WTC11 (cell line): ENCODE measurements around the gene PAQR4. TPM values are rescaled to one million over a fixed set of nuclear protein-coding genes. Genes with fewer than 3 reads are reported as not detected.

ENCODE experiments used
- GRHL2 ChIP-seq: fragments of 250-450 bp; sonication (Bioruptor Pico); IDR thresholded peaks from 2 replicates; pipeline ENCODE4 v1.8.0; 2022; ENCODE audit warnings: mild to moderate bottlenecking, moderate library complexity; ENCODE audit not compliant: insufficient replicate concordance, severe bottlenecking
- NFATC4 ChIP-seq: fragments of 250-450 bp; sonication (Bioruptor Pico); IDR thresholded peaks from 2 replicates; pipeline ENCODE4 v1.9.0; 2021; ENCODE audit warnings: mild to moderate bottlenecking
- NFYB ChIP-seq: sonication (generic); formaldehyde crosslinking; conservative IDR thresholded peaks from 2 replicates; pipeline ENCODE4 v1.8.0; 2022; ENCODE audit warnings: low read depth, missing genetic modification reagents
- NR3C1 ChIP-seq: sonication (generic); formaldehyde crosslinking; conservative IDR thresholded peaks from 2 replicates; pipeline ENCODE4 v1.8.1; 2023; ENCODE audit warnings: low read depth, mild to moderate bottlenecking, missing genetic modification reagents
- OVOL2 ChIP-seq: fragments of 250-450 bp; sonication (Bioruptor Pico); IDR thresholded peaks from 2 replicates; pipeline ENCODE4 v1.9.0; 2021; ENCODE audit warnings: mild to moderate bottlenecking, borderline replicate concordance
- RELA ChIP-seq: sonication (generic); formaldehyde crosslinking; IDR thresholded peaks from 2 replicates; pipeline ENCODE4 v1.8.1; 2022; ENCODE audit warnings: missing genetic modification reagents, mild to moderate bottlenecking, borderline replicate concordance
- ZNF138 ChIP-seq: sonication (generic); formaldehyde crosslinking; conservative IDR thresholded peaks from 2 replicates; pipeline ENCODE4 v1.8.1; 2022; ENCODE audit warnings: mild to moderate bottlenecking, moderate library complexity, missing genetic modification reagents
- total RNA-seq: library from RNA; stranded (reverse); gene quantifications from 3 replicates; pipeline ENCODE4 v1.2.3, GENCODE V29; 2021
- TF ChIP-seq, protein P1 (sequence below): sonication (generic); formaldehyde crosslinking; IDR thresholded peaks from 2 replicates; pipeline ENCODE4 v1.8.0; 2022; ENCODE audit warnings: missing genetic modification reagents
- TF ChIP-seq, protein P2 (sequence below): sonication (generic); formaldehyde crosslinking; IDR thresholded peaks from 2 replicates; pipeline ENCODE4 v1.8.1; 2022; ENCODE audit warnings: low read depth, mild to moderate bottlenecking, moderate library complexity, missing genetic modification reagents, borderline replicate concordance
- TF ChIP-seq, protein P3 (sequence below): sonication (generic); formaldehyde crosslinking; IDR thresholded peaks from 2 replicates; pipeline ENCODE4 v1.8.0; 2023; ENCODE audit warnings: missing genetic modification reagents, mild to moderate bottlenecking, borderline replicate concordance
- TF ChIP-seq, protein P4 (sequence below): sonication (generic); formaldehyde crosslinking; IDR thresholded peaks from 2 replicates; pipeline ENCODE4 v1.8.0; 2022; ENCODE audit warnings: mild to moderate bottlenecking, missing genetic modification reagents
- TF ChIP-seq, protein P5 (sequence below): sonication (generic); formaldehyde crosslinking; IDR thresholded peaks from 2 replicates; pipeline ENCODE4 v1.8.1; 2023; ENCODE audit warnings: mild to moderate bottlenecking, missing genetic modification reagents, moderate library complexity
- TF ChIP-seq, protein P6 (sequence below): fragments of 250-450 bp; sonication (Bioruptor Pico); IDR thresholded peaks from 2 replicates; pipeline ENCODE4 v1.9.0; 2021; ENCODE audit warnings: moderate library complexity, mild to moderate bottlenecking, inconsistent platforms, borderline replicate concordance
- TF ChIP-seq, protein P7 (sequence below): sonication (generic); formaldehyde crosslinking; IDR thresholded peaks from 2 replicates; pipeline ENCODE4 v1.8.1; 2022; ENCODE audit warnings: mild to moderate bottlenecking, moderate library complexity, missing genetic modification reagents

PAQR4 gene
- total RNA-seq, 1 experiment from 2014 or later: 32.4 TPM

DNA sequence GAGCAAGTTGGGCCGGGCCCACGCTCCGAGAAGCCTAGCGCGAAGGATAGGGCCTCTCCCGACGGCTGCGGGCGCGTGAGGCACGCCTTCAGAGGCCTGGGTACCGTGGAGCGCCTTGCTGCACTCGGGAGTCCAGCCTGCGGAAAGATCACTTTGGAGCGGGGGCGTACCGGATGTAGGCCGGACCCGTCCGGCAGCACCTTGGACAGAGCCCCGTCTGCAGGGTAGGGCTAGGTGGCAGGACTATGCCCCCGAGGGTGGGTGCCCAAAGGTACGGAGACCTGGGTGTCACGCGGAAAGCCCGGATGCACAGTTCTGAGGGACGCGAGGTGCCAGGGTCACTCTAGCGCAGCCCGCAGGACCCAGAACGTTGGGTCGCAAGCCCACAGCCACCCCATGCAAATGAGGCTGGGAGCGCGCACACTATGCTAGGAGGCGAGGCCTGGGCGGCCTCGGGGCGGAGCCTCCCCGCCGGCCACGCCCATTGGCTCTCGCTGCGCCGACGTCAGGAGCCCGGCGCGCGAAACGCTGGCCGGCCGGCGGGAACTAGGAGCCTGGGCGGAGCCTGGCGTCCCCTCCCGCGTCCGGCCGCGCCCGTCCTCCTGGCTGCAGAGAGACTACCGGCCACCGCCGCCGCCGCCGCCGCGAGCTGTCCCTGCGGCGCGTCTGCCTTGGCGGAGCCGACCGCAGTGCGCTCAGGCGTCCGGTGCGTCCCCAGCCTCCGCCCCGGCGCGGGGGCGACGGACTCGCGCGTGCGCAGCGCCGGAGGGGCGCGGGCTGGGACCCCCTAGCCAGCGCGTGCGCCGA, at the start of gene PAQR4 (continued):
- TF ChIP-seq, protein P1, sequence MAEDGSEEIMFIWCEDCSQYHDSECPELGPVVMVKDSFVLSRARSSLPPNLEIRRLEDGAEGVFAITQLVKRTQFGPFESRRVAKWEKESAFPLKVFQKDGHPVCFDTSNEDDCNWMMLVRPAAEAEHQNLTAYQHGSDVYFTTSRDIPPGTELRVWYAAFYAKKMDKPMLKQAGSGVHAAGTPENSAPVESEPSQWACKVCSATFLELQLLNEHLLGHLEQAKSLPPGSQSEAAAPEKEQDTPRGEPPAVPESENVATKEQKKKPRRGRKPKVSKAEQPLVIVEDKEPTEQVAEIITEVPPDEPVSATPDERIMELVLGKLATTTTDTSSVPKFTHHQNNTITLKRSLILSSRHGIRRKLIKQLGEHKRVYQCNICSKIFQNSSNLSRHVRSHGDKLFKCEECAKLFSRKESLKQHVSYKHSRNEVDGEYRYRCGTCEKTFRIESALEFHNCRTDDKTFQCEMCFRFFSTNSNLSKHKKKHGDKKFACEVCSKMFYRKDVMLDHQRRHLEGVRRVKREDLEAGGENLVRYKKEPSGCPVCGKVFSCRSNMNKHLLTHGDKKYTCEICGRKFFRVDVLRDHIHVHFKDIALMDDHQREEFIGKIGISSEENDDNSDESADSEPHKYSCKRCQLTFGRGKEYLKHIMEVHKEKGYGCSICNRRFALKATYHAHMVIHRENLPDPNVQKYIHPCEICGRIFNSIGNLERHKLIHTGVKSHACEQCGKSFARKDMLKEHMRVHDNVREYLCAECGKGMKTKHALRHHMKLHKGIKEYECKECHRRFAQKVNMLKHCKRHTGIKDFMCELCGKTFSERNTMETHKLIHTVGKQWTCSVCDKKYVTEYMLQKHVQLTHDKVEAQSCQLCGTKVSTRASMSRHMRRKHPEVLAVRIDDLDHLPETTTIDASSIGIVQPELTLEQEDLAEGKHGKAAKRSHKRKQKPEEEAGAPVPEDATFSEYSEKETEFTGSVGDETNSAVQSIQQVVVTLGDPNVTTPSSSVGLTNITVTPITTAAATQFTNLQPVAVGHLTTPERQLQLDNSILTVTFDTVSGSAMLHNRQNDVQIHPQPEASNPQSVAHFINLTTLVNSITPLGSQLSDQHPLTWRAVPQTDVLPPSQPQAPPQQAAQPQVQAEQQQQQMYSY: peak; percentile 61
- TF ChIP-seq NR3C1 (CRISPR knock-in tag): peak; percentile 71; the same call in 1 of the 2 replicates
- TF ChIP-seq, protein P2, sequence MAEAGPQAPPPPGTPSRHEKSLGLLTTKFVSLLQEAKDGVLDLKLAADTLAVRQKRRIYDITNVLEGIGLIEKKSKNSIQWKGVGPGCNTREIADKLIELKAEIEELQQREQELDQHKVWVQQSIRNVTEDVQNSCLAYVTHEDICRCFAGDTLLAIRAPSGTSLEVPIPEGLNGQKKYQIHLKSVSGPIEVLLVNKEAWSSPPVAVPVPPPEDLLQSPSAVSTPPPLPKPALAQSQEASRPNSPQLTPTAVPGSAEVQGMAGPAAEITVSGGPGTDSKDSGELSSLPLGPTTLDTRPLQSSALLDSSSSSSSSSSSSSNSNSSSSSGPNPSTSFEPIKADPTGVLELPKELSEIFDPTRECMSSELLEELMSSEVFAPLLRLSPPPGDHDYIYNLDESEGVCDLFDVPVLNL: peak; percentile 92
- peak; percentile 61; the same call in 1 of the 2 replicates for TF ChIP-seq RELA (CRISPR knock-in tag)
- TF ChIP-seq, protein P3, sequence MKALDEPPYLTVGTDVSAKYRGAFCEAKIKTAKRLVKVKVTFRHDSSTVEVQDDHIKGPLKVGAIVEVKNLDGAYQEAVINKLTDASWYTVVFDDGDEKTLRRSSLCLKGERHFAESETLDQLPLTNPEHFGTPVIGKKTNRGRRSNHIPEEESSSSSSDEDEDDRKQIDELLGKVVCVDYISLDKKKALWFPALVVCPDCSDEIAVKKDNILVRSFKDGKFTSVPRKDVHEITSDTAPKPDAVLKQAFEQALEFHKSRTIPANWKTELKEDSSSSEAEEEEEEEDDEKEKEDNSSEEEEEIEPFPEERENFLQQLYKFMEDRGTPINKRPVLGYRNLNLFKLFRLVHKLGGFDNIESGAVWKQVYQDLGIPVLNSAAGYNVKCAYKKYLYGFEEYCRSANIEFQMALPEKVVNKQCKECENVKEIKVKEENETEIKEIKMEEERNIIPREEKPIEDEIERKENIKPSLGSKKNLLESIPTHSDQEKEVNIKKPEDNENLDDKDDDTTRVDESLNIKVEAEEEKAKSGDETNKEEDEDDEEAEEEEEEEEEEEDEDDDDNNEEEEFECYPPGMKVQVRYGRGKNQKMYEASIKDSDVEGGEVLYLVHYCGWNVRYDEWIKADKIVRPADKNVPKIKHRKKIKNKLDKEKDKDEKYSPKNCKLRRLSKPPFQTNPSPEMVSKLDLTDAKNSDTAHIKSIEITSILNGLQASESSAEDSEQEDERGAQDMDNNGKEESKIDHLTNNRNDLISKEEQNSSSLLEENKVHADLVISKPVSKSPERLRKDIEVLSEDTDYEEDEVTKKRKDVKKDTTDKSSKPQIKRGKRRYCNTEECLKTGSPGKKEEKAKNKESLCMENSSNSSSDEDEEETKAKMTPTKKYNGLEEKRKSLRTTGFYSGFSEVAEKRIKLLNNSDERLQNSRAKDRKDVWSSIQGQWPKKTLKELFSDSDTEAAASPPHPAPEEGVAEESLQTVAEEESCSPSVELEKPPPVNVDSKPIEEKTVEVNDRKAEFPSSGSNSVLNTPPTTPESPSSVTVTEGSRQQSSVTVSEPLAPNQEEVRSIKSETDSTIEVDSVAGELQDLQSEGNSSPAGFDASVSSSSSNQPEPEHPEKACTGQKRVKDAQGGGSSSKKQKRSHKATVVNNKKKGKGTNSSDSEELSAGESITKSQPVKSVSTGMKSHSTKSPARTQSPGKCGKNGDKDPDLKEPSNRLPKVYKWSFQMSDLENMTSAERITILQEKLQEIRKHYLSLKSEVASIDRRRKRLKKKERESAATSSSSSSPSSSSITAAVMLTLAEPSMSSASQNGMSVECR (CRISPR knock-in tag): peak; percentile 98
- 0 out of 2 replicates have a peak, but pooled peaks have one; percentile 66 for TF ChIP-seq ZNF138
- TF ChIP-seq, protein P4, sequence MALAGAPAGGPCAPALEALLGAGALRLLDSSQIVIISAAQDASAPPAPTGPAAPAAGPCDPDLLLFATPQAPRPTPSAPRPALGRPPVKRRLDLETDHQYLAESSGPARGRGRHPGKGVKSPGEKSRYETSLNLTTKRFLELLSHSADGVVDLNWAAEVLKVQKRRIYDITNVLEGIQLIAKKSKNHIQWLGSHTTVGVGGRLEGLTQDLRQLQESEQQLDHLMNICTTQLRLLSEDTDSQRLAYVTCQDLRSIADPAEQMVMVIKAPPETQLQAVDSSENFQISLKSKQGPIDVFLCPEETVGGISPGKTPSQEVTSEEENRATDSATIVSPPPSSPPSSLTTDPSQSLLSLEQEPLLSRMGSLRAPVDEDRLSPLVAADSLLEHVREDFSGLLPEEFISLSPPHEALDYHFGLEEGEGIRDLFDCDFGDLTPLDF (CRISPR knock-in tag): peak; percentile 67; the same call in 1 of the 2 replicates
- no peak for TF ChIP-seq NFATC4 (CRISPR knock-in tag)
- TF ChIP-seq, protein P5, sequence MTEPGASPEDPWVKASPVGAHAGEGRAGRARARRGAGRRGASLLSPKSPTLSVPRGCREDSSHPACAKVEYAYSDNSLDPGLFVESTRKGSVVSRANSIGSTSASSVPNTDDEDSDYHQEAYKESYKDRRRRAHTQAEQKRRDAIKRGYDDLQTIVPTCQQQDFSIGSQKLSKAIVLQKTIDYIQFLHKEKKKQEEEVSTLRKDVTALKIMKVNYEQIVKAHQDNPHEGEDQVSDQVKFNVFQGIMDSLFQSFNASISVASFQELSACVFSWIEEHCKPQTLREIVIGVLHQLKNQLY: peak; percentile 91; the same call in 1 of the 2 replicates
- TF ChIP-seq GRHL2 (CRISPR knock-in tag): no peak
- no peak for TF ChIP-seq OVOL2 (CRISPR knock-in tag)
- TF ChIP-seq NFYB (CRISPR knock-in tag): peak; percentile 71; the same call in 1 of the 2 replicates
- TF ChIP-seq, protein P6, sequence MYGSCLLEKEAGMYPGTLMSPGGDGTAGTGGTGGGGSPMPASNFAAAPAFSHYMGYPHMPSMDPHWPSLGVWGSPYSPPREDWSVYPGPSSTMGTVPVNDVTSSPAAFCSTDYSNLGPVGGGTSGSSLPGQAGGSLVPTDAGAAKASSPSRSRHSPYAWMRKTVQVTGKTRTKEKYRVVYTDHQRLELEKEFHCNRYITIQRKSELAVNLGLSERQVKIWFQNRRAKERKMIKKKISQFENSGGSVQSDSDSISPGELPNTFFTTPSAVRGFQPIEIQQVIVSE (CRISPR knock-in tag): no peak
- TF ChIP-seq, protein P7, sequence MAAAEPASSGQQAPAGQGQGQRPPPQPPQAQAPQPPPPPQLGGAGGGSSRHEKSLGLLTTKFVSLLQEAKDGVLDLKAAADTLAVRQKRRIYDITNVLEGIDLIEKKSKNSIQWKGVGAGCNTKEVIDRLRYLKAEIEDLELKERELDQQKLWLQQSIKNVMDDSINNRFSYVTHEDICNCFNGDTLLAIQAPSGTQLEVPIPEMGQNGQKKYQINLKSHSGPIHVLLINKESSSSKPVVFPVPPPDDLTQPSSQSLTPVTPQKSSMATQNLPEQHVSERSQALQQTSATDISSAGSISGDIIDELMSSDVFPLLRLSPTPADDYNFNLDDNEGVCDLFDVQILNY (CRISPR knock-in tag): peak; percentile 100
- TF ChIP-seq, all 79 proteins: peak for 46
